ENCODE results near the gene HDAC11.

HDAC11 gene

GRCh38 chr3:13542142-13542541 lies 62.0 kb downstream of the HDAC11 start:
- Mint-ChIP-seq H3K9me3 (ENCODE audit: low read depth) (peaks cover 10% of the 10 kb centered on the region), H3K27ac (no peak overlapping the region), H3K4me1 (ENCODE audit: low read depth) (peaks cover 24% of the 10 kb centered on the region), H3K27me3 (peaks cover 1% of the 10 kb centered on the region), H3K4me3 (no peak overlapping the region), H3K36me3 (peaks cover 8% of the 10 kb centered on the region)

- no peak overlapping the region for H3K27ac Mint-ChIP-seq
- peaks cover 3% of the 10 kb centered on the region for H3K27me3 Mint-ChIP-seq
- H3K9me3 Mint-ChIP-seq (ENCODE audit: low read depth) = peaks cover 10% of the 10 kb centered on the region
- H3K36me3 Mint-ChIP-seq = peaks cover 7% of the 10 kb centered on the region
- H3K4me3 Mint-ChIP-seq = no peak overlapping the region
- H3K4me1 Mint-ChIP-seq (ENCODE audit: low read depth) = peaks cover 27% of the 10 kb centered on the region
These were observed 63.1 kb downstream of the HDAC11 start for GRCh38 chr3:13543253-13543652.

GRCh38 chr3:13544293-13544831 lies 64.3 kb downstream of the HDAC11 start:
- Mint-ChIP-seq H3K4me3 (peak overlapping the region; percentile 46), H3K27me3 (peaks cover 5% of the 10 kb centered on the region), H3K4me1 (ENCODE audit: low read depth) (peaks cover 29% of the 10 kb centered on the region), H3K9me3 (ENCODE audit: low read depth) (peaks cover 10% of the 10 kb centered on the region), H3K27ac (peak overlapping the region; percentile 41), H3K36me3 (peaks cover 7% of the 10 kb centered on the region)

GRCh38 chr3:13544951-13545651 lies 65.0 kb downstream of the HDAC11 start:
- Mint-ChIP-seq H3K4me3 (peak overlapping the region; percentile 46), H3K9me3 (ENCODE audit: low read depth) (peaks cover 10% of the 10 kb centered on the region), H3K4me1 (ENCODE audit: low read depth) (peaks cover 36% of the 10 kb centered on the region), H3K36me3 (peaks cover 7% of the 10 kb centered on the region), H3K27ac (peak overlapping the region; percentile 23), H3K27me3 (peaks cover 9% of the 10 kb centered on the region)

- no peak overlapping the region for H3K4me3 Mint-ChIP-seq
- H3K9me3 Mint-ChIP-seq (ENCODE audit: low read depth) = peaks cover 7% of the 10 kb centered on the region
- H3K4me1 Mint-ChIP-seq (ENCODE audit: low read depth) = peaks cover 43% of the 10 kb centered on the region
These were observed 65.9 kb downstream of the HDAC11 start for GRCh38 chr3:13545952-13546454.

GRCh38 chr3:13546667-13547171 lies 66.6 kb downstream of the HDAC11 start:
- peaks cover 44% of the 10 kb centered on the region for H3K4me1 Mint-ChIP-seq (ENCODE audit: low read depth)
- no peak overlapping the region for H3K4me3 Mint-ChIP-seq
- peaks cover 4% of the 10 kb centered on the region for H3K9me3 Mint-ChIP-seq (ENCODE audit: low read depth)
- H3K36me3 Mint-ChIP-seq = peaks cover 4% of the 10 kb centered on the region
- peaks cover 9% of the 10 kb centered on the region for H3K27me3 Mint-ChIP-seq
- no peak overlapping the region for H3K27ac Mint-ChIP-seq

More at GRCh38 chr3:13545952-13546454, 65.9 kb downstream of the HDAC11 start:
- peaks cover 9% of the 10 kb centered on the region for H3K27me3 Mint-ChIP-seq
- peaks cover 4% of the 10 kb centered on the region for H3K36me3 Mint-ChIP-seq
- no peak overlapping the region for H3K27ac Mint-ChIP-seq

GRCh38 chr3:13547591-13548371 lies 67.7 kb downstream of the HDAC11 start:
- no peaks in the 10 kb centered on the region for H3K36me3 Mint-ChIP-seq
- H3K27ac Mint-ChIP-seq = no peak overlapping the region
- H3K4me3 Mint-ChIP-seq = peak overlapping the region; percentile 73
- no peaks in the 10 kb centered on the region for H3K9me3 Mint-ChIP-seq (ENCODE audit: low read depth)
- H3K4me1 Mint-ChIP-seq (ENCODE audit: low read depth) = peaks cover 51% of the 10 kb centered on the region
- H3K27me3 Mint-ChIP-seq = peaks cover 9% of the 10 kb centered on the region

GRCh38 chr3:13548696-13549622 lies 68.9 kb downstream of the HDAC11 start, which contains the start of gene FBLN2:
Gene FBLN2 (plus strand): TSS chr3:13549125. CDS start chr3:13570356, 21,231 bp downstream.
- Mint-ChIP-seq H3K36me3 (no peaks in the 10 kb centered on the region), H3K4me3 (peak within 1 kb of the TSS; percentile 96), H3K9me3 (ENCODE audit: low read depth) (no peaks in the 10 kb centered on the region), H3K4me1 (ENCODE audit: low read depth) (peaks cover 58% of the 10 kb centered on the region), H3K27ac (peak within 1 kb of the TSS; percentile 91), H3K27me3 (peaks cover 9% of the 10 kb centered on the region)

- H3K36me3 Mint-ChIP-seq = no peaks in the 10 kb centered on the region
- H3K27me3 Mint-ChIP-seq = peaks cover 12% of the 10 kb centered on the region
- peaks cover 56% of the 10 kb centered on the region for H3K4me1 Mint-ChIP-seq (ENCODE audit: low read depth)
- peak overlapping the region; percentile 91 for H3K27ac Mint-ChIP-seq
- H3K4me3 Mint-ChIP-seq = peak overlapping the region; percentile 96
- H3K9me3 Mint-ChIP-seq (ENCODE audit: low read depth) = no peaks in the 10 kb centered on the region
These were observed 69.7 kb downstream of the HDAC11 start for GRCh38 chr3:13549623-13550422.

GRCh38 chr3:13550423-13550690 lies 70.3 kb downstream of the HDAC11 start:
- Mint-ChIP-seq H3K27ac (no peak overlapping the region), H3K36me3 (no peaks in the 10 kb centered on the region), H3K4me1 (ENCODE audit: low read depth) (peaks cover 50% of the 10 kb centered on the region), H3K4me3 (peak overlapping the region; percentile 42), H3K9me3 (ENCODE audit: low read depth) (no peaks in the 10 kb centered on the region), H3K27me3 (peaks cover 10% of the 10 kb centered on the region)

GRCh38 chr3:13550791-13551360 lies 70.8 kb downstream of the HDAC11 start:
- Mint-ChIP-seq H3K27ac (peak overlapping the region; percentile 41), H3K4me1 (ENCODE audit: low read depth) (peaks cover 50% of the 10 kb centered on the region), H3K36me3 (no peaks in the 10 kb centered on the region), H3K4me3 (no peak overlapping the region), H3K27me3 (peaks cover 10% of the 10 kb centered on the region), H3K9me3 (ENCODE audit: low read depth) (no peaks in the 10 kb centered on the region)

- Mint-ChIP-seq H3K27me3 (peaks cover 10% of the 10 kb centered on the region), H3K9me3 (ENCODE audit: low read depth) (no peaks in the 10 kb centered on the region), H3K4me1 (ENCODE audit: low read depth) (peaks cover 62% of the 10 kb centered on the region), H3K36me3 (no peaks in the 10 kb centered on the region), H3K27ac (no peak overlapping the region), H3K4me3 (no peak overlapping the region)
These were observed 72.9 kb downstream of the HDAC11 start for GRCh38 chr3:13552857-13553652.

GRCh38 chr3:13553686-13554085 lies 73.6 kb downstream of the HDAC11 start:
- Mint-ChIP-seq H3K27ac (no peak overlapping the region), H3K4me3 (no peak overlapping the region), H3K36me3 (no peaks in the 10 kb centered on the region), H3K4me1 (ENCODE audit: low read depth) (peaks cover 60% of the 10 kb centered on the region), H3K27me3 (peaks cover 6% of the 10 kb centered on the region), H3K9me3 (ENCODE audit: low read depth) (no peaks in the 10 kb centered on the region)

Data from activated naive CD8-positive, alpha-beta T cell (primary cell).